ENCODE measurements around the gene SDSL.

DNA sequence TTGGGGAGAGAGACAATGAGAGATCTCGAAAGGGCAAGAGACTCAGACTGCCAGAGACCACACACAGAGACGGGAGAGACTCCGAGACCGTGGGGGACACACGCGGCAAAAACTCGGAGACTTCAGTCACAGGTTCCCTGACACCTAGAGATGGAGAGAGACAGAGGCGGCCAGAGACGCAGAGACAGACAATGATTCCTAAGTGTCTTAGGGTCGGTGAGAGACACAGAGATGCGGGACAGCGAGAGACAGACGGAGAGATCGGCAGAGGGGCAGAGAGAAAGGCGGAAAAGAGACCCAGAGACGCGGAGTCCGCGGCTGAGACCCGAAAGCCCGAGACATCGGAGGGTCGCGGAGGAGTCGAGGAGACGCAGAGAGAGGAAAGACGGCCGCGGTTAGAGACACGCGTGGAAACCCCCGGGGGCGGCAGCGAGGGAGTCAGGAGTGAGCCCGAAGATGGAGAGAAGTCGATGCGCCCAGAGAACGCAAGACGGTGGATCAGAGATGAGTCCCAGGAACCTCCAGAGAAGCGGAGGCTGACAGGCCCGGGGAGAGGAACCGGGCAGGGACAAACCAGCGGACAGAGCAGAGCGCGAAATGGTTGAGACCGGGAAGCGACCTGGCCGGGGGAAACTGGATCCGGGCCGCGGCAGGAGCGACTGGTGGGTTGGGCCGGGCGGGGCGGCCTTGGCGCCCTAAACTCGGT, 41.7 kb downstream of the SDSL start:
- TF ChIP-seq CTCF (IDR thresholded peaks at IDR 0.05) (no peak), POLR2AphosphoS5 (IDR thresholded peaks at IDR 0.05) (no peak)
